ENCODE data around the gene SLC43A2. TPM values are rescaled to one million over a fixed set of nuclear protein-coding genes. Genes with fewer than 3 reads are reported as not detected.

The SLC43A2 gene
- total and polyA plus RNA-seq, 2 of the 13 experiments (the other 11 are each of a cell fraction or from before 2014, with no cell fraction given) = 7.3 to 20.0 TPM

- TF ChIP-seq E2F1 (CRISPR knock-in tag; IDR thresholded peaks at IDR 0.05) = no peak
These were observed 82.2 kb downstream of the SLC43A2 start (continued) for GRCh38 chr17:1546292-1546922.

- WGBS (ENCODE audit: low lambda C conversion rate) = 92% methylated on average over 9 of the region's 9 CpGs
- no peaks in the 10 kb centered on the region for H3K79me2 ChIP-seq (ENCODE audit: insufficient read depth, low read length)
- no peak for TF ChIP-seq ARHGAP35 (CRISPR knock-in tag; IDR thresholded peaks at IDR 0.05; ENCODE audit: borderline replicate concordance)
- no peak for TF ChIP-seq ZNF383 (CRISPR knock-in tag; IDR thresholded peaks at IDR 0.05; ENCODE audit: borderline replicate concordance)
- TF ChIP-seq AGO2 (optimal IDR thresholded peaks at IDR 0.05; ENCODE audit: low read depth, low read length) = no peak
- no peak for TF ChIP-seq PHF8 (CRISPR knock-in tag; IDR thresholded peaks at IDR 0.05)
- TF ChIP-seq SNRNP70 (IDR thresholded peaks at IDR 0.05; ENCODE audit: low read depth, low read length) = no peak
- TF ChIP-seq, protein P1, sequence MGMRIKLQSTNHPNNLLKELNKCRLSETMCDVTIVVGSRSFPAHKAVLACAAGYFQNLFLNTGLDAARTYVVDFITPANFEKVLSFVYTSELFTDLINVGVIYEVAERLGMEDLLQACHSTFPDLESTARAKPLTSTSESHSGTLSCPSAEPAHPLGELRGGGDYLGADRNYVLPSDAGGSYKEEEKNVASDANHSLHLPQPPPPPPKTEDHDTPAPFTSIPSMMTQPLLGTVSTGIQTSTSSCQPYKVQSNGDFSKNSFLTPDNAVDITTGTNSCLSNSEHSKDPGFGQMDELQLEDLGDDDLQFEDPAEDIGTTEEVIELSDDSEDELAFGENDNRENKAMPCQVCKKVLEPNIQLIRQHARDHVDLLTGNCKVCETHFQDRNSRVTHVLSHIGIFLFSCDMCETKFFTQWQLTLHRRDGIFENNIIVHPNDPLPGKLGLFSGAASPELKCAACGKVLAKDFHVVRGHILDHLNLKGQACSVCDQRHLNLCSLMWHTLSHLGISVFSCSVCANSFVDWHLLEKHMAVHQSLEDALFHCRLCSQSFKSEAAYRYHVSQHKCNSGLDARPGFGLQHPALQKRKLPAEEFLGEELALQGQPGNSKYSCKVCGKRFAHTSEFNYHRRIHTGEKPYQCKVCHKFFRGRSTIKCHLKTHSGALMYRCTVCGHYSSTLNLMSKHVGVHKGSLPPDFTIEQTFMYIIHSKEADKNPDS (CRISPR knock-in tag; IDR thresholded peaks at IDR 0.05) = no peak
- no peak for TF ChIP-seq ZNF589 (CRISPR knock-in tag; conservative IDR thresholded peaks at IDR 0.05)
- TF ChIP-seq ZC3H13 (CRISPR knock-in tag; IDR thresholded peaks at IDR 0.05) = no peak
- no peak for TF ChIP-seq NR2F1 (CRISPR knock-in tag; IDR thresholded peaks at IDR 0.05)
- TF ChIP-seq YEATS4 (CRISPR knock-in tag; IDR thresholded peaks at IDR 0.05; ENCODE audit: borderline replicate concordance) = no peak
- no peak for TF ChIP-seq MTA3 (CRISPR knock-in tag; IDR thresholded peaks at IDR 0.05)
- no peak for TF ChIP-seq ZBTB14 (CRISPR knock-in tag; IDR thresholded peaks at IDR 0.05)
- TF ChIP-seq THYN1 (CRISPR knock-in tag; IDR thresholded peaks at IDR 0.05; ENCODE audit: borderline replicate concordance, low read depth) = no peak
- POLR2A ChIA-PET = no interaction called here
- in situ Hi-C loops (cut with HindIII; ENCODE audit: extremely low pct_ligation_motif_present, low pct_unique_long_range_greater_than_20kb) = no loop called here
- H3K4me2 ChIP-seq (ENCODE audit: low read depth, low read length) = no peak overlapping the region
- no peaks in the 10 kb centered on the region for H3K4me1 ChIP-seq (ENCODE audit: insufficient read depth, low read length)
- H3K27me3 ChIP-seq (ENCODE audit: control insufficient read depth in 1 of 2, insufficient read depth in 2 of 2, low read length in 2 of 2) = no peaks in the 10 kb centered on the region
- no peak overlapping the region for H3K27ac ChIP-seq (ENCODE audit: extremely low read length, insufficient read depth, low read length)
- CTCF ChIA-PET (ENCODE audit: low intra/inter-chr PET ratio, low total read pairs) = no interaction called here
- no peak for FAIRE-seq
- H3K9me3 ChIP-seq (ENCODE audit: low read length) = no peaks in the 10 kb centered on the region
- intact Hi-C loops (cut with micrococcal nuclease; ENCODE audit: unreplicated experiment) = no loop called here
- no peaks in the 10 kb centered on the region for H4K20me1 ChIP-seq (ENCODE audit: insufficient read depth, low read length)
- DNase-seq (ENCODE audit: low spot score) = no peak
- peaks cover 17 to 46% of the 10 kb centered on the region in 2 experiments; a peak in 4 of 5 replicates for H3K36me3 ChIP-seq (replicated peaks in 1 of 2; ENCODE audit: control insufficient read depth in 1 of 2, insufficient read depth in 2 of 2, low read length in 2 of 2)
- no TSS peak for BruUV-seq (replicated peaks)
- no peak for ATAC-seq
- no peak overlapping the region for H2AFZ ChIP-seq (ENCODE audit: low read length)
- H3K4me3 ChIP-seq (replicated peaks in 1 of 3; ENCODE audit: insufficient read depth in 1 of 3, low read depth in 2 of 3, low read length in 3 of 3) = no peak overlapping the region
- H3K9ac ChIP-seq (ENCODE audit: insufficient read depth, low read depth, low read length) = no peak overlapping the region
These were observed 83.0 kb downstream of the SLC43A2 start for GRCh38 chr17:1545618-1546017.

Measured in HepG2 (cell line).